Lung (tissue), 12 donors: ENCODE measurements around the gene MLX. TPM values are rescaled to one million over a fixed set of nuclear protein-coding genes. Genes with fewer than 3 reads are reported as not detected.
"Not testable (repeated sequence)": the region's sequence is repeated elsewhere in the genome, so short reads cannot be mapped to it uniquely, and the experiment has no call there.

Experiments used
- ATAC-seq: fragments of 200-7000 bp; cut with Tn5 transposase; one replicate; pipeline ENCODE4 v1.9.1; 2020; ENCODE audit warnings: moderate number of reproducible peaks; ENCODE audit not compliant: insufficient read depth, low FRiP score
- DNase-seq, 3 donors: peaks; one replicate each; pipeline ENCODE4 v3.0.0-alpha.2; 2013 to 2017
- H3K27ac ChIP-seq, 2 donors: one replicate each; pipeline ENCODE4 v1.5.1; 2013; ENCODE audit warnings: mild to moderate bottlenecking in 2 of 2, moderate library complexity in 2 of 2, control low read depth in 1 of 2, inconsistent platforms in 1 of 2, low read depth in 1 of 2, low read length in 1 of 2
- H3K27me3 ChIP-seq, 3 donors: one replicate each; pipeline ENCODE4 v1.5.1; 2013; ENCODE audit warnings: low read length in 2 of 3; ENCODE audit not compliant: control insufficient read depth in 3 of 3, insufficient read depth in 3 of 3
- H3K36me3 ChIP-seq, 4 donors: one replicate each; pipeline ENCODE4 v1.5.1; 2013; ENCODE audit warnings: low read length in 4 of 4, mild to moderate bottlenecking in 1 of 4, moderate library complexity in 1 of 4; ENCODE audit not compliant: control insufficient read depth in 4 of 4, insufficient read depth in 4 of 4
- H3K4me1 ChIP-seq, 5 donors: one replicate each; pipeline ENCODE4 v1.5.1; 2013; ENCODE audit warnings: low read length in 5 of 5, mild to moderate bottlenecking in 2 of 5, moderate library complexity in 1 of 5; ENCODE audit not compliant: control insufficient read depth in 5 of 5, insufficient read depth in 5 of 5
- H3K4me3 ChIP-seq: one replicate; pipeline ENCODE4 v1.5.1; 2013; ENCODE audit warnings: mild to moderate bottlenecking, control low read depth, moderate library complexity
- H3K9ac ChIP-seq, 2 donors: one replicate each; pipeline ENCODE4 v1.5.1; 2013; ENCODE audit warnings: low read length in 2 of 2, control low read depth in 1 of 2; ENCODE audit not compliant: insufficient read depth in 1 of 2
- H3K9me3 ChIP-seq, 4 donors: one replicate each; pipeline ENCODE4 v1.5.1; 2013; ENCODE audit warnings: low read length in 3 of 4, mild to moderate bottlenecking in 1 of 4, moderate library complexity in 1 of 4; ENCODE audit not compliant: control insufficient read depth in 4 of 4, insufficient read depth in 3 of 4
- WGBS, 2 donors: extraction: QIAGEN DNeasy Blood & Tissue Kit; methylation state at CpG; one replicate each; pipeline ENCODE4 v1.1.7; 2013; 5-methylcytosine and 5-hydroxymethylcytosine counted together
- polyA plus RNA-seq, 2 donors: library from polyadenylated mRNA; stranded (reverse); fragments of 200-250 nt; gene quantifications; one replicate each; pipeline ENCODE4 v1.2.1, GENCODE V29; 2013
- total RNA-seq, 2 donors: library from RNA; depleted of rRNA in 1 of 2; stranded (reverse); fragments of >200 nt in 1 of 2; gene quantifications; one replicate each; pipeline ENCODE4 v1.2.1, GENCODE V29; 2014 to 2021
- TF ChIP-seq, protein P1 (sequence below): IDR thresholded peaks from 2 replicates; pipeline ENCODE4 v1.5.1; 2012; ENCODE audit warnings: mild to moderate bottlenecking; ENCODE audit errors: control extremely low read depth, extremely low read depth
- donor health status: control.
- donor health status: control.
- donor health status: Bipolar disorder and iron deficiency.
- donor health status: healthy.
- donor health status: DM: yes; HTN: yes; CAD: no.

The MLX gene
- total and polyA plus RNA-seq, 4 donors = 31.9 to 71.6 (median 65.7) TPM

DNA sequence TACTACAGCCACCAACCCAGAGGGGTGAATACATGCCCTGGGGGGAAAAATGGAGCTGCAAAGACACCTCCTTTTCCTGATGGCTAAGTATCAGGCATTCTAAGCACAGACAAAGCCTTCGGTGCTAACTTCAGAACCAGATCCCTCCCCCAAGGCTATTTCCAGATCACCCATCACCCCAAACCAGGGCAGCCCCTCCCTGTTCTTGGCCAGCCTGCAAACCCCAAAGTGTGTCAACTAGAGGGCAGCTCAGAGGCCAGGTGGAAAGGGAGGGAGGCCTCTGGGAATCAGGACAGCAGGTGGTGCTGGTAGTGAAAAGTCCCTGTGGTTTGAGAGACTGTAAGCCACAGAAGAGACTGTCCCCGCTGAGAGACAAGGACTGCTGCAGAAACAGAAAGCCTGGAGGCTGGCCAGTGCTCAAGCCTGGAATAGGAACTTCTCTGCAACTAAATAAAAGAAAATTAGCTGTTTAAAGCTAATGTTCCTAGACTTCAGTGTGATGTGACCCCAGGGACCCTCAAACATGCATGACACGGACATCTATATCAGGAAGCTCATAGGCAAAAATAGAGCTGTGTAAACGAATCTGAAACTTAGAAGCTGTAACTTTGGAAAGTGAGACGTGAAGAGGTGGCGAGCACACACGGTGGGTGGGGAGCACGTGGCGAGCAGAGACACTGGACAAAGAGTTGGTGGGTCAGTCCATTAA is 51.7 kb downstream of the MLX start:
- 47 to 56% methylated on average over 9 of the region's 9 CpGs for WGBS, 2 donors
- TF ChIP-seq, protein P1, sequence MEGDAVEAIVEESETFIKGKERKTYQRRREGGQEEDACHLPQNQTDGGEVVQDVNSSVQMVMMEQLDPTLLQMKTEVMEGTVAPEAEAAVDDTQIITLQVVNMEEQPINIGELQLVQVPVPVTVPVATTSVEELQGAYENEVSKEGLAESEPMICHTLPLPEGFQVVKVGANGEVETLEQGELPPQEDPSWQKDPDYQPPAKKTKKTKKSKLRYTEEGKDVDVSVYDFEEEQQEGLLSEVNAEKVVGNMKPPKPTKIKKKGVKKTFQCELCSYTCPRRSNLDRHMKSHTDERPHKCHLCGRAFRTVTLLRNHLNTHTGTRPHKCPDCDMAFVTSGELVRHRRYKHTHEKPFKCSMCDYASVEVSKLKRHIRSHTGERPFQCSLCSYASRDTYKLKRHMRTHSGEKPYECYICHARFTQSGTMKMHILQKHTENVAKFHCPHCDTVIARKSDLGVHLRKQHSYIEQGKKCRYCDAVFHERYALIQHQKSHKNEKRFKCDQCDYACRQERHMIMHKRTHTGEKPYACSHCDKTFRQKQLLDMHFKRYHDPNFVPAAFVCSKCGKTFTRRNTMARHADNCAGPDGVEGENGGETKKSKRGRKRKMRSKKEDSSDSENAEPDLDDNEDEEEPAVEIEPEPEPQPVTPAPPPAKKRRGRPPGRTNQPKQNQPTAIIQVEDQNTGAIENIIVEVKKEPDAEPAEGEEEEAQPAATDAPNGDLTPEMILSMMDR = no peak
- peak overlapping the region in 1 of 2 donors; percentile 24 for H3K9ac ChIP-seq
- no peak overlapping the region for H3K4me3 ChIP-seq
- peaks cover 7 to 18% (median 13%) of the 10 kb centered on the region in 4 donors for H3K36me3 ChIP-seq
- H3K27ac ChIP-seq = no peak overlapping the region
- no peak for ATAC-seq
- no peaks in the 10 kb centered on the region for H3K27me3 ChIP-seq
- H3K9me3 ChIP-seq = peaks cover 0 to 3% (median 0%) of the 10 kb centered on the region in 4 donors
- DNase-seq = peak in 2 of 3 donors; percentile 19 to 43
- H3K4me1 ChIP-seq = peaks cover 0 to 8% (median 0%) of the 10 kb centered on the region in 5 donors

- ATAC-seq, H3K27me3 ChIP-seq, DNase-seq, H3K4me3 ChIP-seq, H3K27ac ChIP-seq, H3K9me3 ChIP-seq, H3K9ac ChIP-seq, H3K4me1 ChIP-seq, H3K36me3 ChIP-seq: not testable (repeated sequence)
- WGBS, 2 donors = 91 to 95% methylated on average over 3 of the region's 3 CpGs
Observed at GRCh38 chr17:42621987-42622386, 55.1 kb downstream of the MLX start.

Other genes with a start within 250 kb of the MLX start
- 100 to 1,000 TPM; 267 to 297 TPM for gene STAT3, start 178.7 kb upstream of the MLX start, total RNA-seq
- 100 to 1,000 TPM in 1 of 2 donors, 10 to 100 TPM in 1; 69.9 to 211 TPM for gene STAT3, start 178.7 kb upstream of the MLX start, polyA plus RNA-seq
- 100 to 1,000 TPM; 185 to 277 TPM for gene CAVIN1, start 143.8 kb upstream of the MLX start, total RNA-seq
- gene CAVIN1, start 143.8 kb upstream of the MLX start, polyA plus RNA-seq = 100 to 1,000 TPM; 110 to 134 TPM
- 100 to 1,000 TPM in 1 of 2 donors, 10 to 100 TPM in 1; 85.1 to 203 TPM for gene ATP6V0A1, start 108.2 kb upstream of the MLX start, total RNA-seq
- gene ATP6V0A1, start 108.2 kb upstream of the MLX start, polyA plus RNA-seq = 10 to 100 TPM; 44.4 to 63.9 TPM
- 10 to 100 TPM; 16.8 to 69.8 TPM for gene NAGLU, start 30.9 kb upstream of the MLX start, total RNA-seq
- gene NAGLU, start 30.9 kb upstream of the MLX start, polyA plus RNA-seq = 10 to 100 TPM; 32.3 to 37.9 TPM
- 1 to 10 TPM in 1 of 2 donors, under 1 TPM in 1; 0.98 to 1.3 TPM for gene HSD17B1, start 14.2 kb upstream of the MLX start, total RNA-seq
- gene HSD17B1, start 14.2 kb upstream of the MLX start, polyA plus RNA-seq = 1 to 10 TPM; 1.8 to 2.4 TPM
- gene COASY, start 5.0 kb upstream of the MLX start, total RNA-seq = 10 to 100 TPM; 25.9 to 93.2 TPM
- 10 to 100 TPM; 57.3 to 71.3 TPM for gene COASY, start 5.0 kb upstream of the MLX start, polyA plus RNA-seq
- gene PSMC3IP, start 10.6 kb downstream of the MLX start, total RNA-seq = 1 to 10 TPM; 3.4 to 7.5 TPM
- 1 to 10 TPM; 3.7 to 4.3 TPM for gene PSMC3IP, start 10.6 kb downstream of the MLX start, polyA plus RNA-seq
- gene RETREG3, start 42.3 kb downstream of the MLX start, total RNA-seq = 10 to 100 TPM; 61.3 to 62.7 TPM
- 10 to 100 TPM; 16.1 to 27.6 TPM for gene RETREG3, start 42.3 kb downstream of the MLX start, polyA plus RNA-seq
- 10 to 100 TPM; 12.1 to 38.1 TPM for gene TUBG1, start 42.6 kb downstream of the MLX start, total RNA-seq
- 10 to 100 TPM; 31.1 to 39.0 TPM for gene TUBG1, start 42.6 kb downstream of the MLX start, polyA plus RNA-seq
- gene TUBG2, start 92.2 kb downstream of the MLX start, total RNA-seq = 10 to 100 TPM; 13.0 to 22.0 TPM
- 10 to 100 TPM in 1 of 2 donors, 1 to 10 TPM in 1; 6.9 to 10.5 TPM for gene TUBG2, start 92.2 kb downstream of the MLX start, polyA plus RNA-seq
- gene PLEKHH3, start 109.9 kb downstream of the MLX start, total RNA-seq = 10 to 100 TPM; 23.9 to 30.2 TPM
- 10 to 100 TPM; 21.2 to 22.0 TPM for gene PLEKHH3, start 109.9 kb downstream of the MLX start, polyA plus RNA-seq
- 1 to 10 TPM in 1 of 2 donors, under 1 TPM in 1; 1.00 to 1.9 TPM for gene CCR10, start 114.7 kb downstream of the MLX start, total RNA-seq
- gene CCR10, start 114.7 kb downstream of the MLX start, polyA plus RNA-seq = 1 to 10 TPM in 1 of 2 donors, under 1 TPM in 1; 0.55 to 3.1 TPM
- gene CNTNAP1, start 115.4 kb downstream of the MLX start, total RNA-seq = 10 to 100 TPM in 1 of 2 donors, 1 to 10 TPM in 1; 9.9 to 12.5 TPM
- 1 to 10 TPM; 2.9 to 5.4 TPM for gene CNTNAP1, start 115.4 kb downstream of the MLX start, polyA plus RNA-seq
- 10 to 100 TPM; 33.6 to 53.2 TPM for gene EZH1, start 177.9 kb downstream of the MLX start, total RNA-seq
- 10 to 100 TPM; 20.7 to 21.2 TPM for gene EZH1, start 177.9 kb downstream of the MLX start, polyA plus RNA-seq
- 10 to 100 TPM; 55.0 to 66.6 TPM for gene RAMP2, start 194.1 kb downstream of the MLX start, total RNA-seq
- 100 to 1,000 TPM in 1 of 2 donors, 10 to 100 TPM in 1; 43.8 to 101 TPM for gene RAMP2, start 194.1 kb downstream of the MLX start, polyA plus RNA-seq
- 10 to 100 TPM; 42.4 to 64.8 TPM for gene VPS25, start 206.3 kb downstream of the MLX start, total RNA-seq
- gene VPS25, start 206.3 kb downstream of the MLX start, polyA plus RNA-seq = 10 to 100 TPM; 45.1 to 93.7 TPM
- gene WNK4, start 213.5 kb downstream of the MLX start, total RNA-seq = under 1 TPM; 0.40 to 0.77 TPM
- gene WNK4, start 213.5 kb downstream of the MLX start, polyA plus RNA-seq = under 1 TPM; 0.09 to 0.49 TPM
- gene COA3, start 231.6 kb downstream of the MLX start, total RNA-seq = 10 to 100 TPM; 55.7 to 69.2 TPM
- 100 to 1,000 TPM in 1 of 2 donors, 10 to 100 TPM in 1; 84.1 to 142 TPM for gene COA3, start 231.6 kb downstream of the MLX start, polyA plus RNA-seq
- gene CNTD1, start 231.8 kb downstream of the MLX start, total RNA-seq = 1 to 10 TPM in 1 of 2 donors, under 1 TPM in 1; 0.92 to 1.6 TPM
- gene CNTD1, start 231.8 kb downstream of the MLX start, polyA plus RNA-seq = under 1 TPM; 0.61 to 0.64 TPM